MCF 10A (cell line): ENCODE data around the gene PAX2. TPM values are rescaled to one million over a fixed set of nuclear protein-coding genes. Genes with fewer than 3 reads are reported as not detected.

ENCODE experiments used
- BruUV-seq: library from RNA; stranded (reverse); fragments of 400-500 nt; replicated peaks from 2 replicates; lab custom pipeline; 2021; lab: Mats Ljungman, UMichigan
- CTCF ChIA-PET: fragments of 300-600 bp; sonication (Branson Sonifier 250); formaldehyde crosslinking; extraction: SDS; loops from one replicate; lab custom pipeline; 2021; ENCODE audit warnings: antibody characterized with exemption, inconsistent platforms; lab: Yijun Ruan, JAX
- POLR2A ChIA-PET: fragments of 300-600, 350-650 bp; sonication (Branson Sonifier 250); formaldehyde crosslinking; extraction: SDS; loops from one replicate; lab custom pipeline; 2020; ENCODE audit warnings: antibody characterized with exemption, inconsistent platforms; lab: Yijun Ruan, JAX
- DNase-seq: peaks from one replicate; pipeline ENCODE4 v3.0.0-alpha.2; 2018; ENCODE audit not compliant: unreplicated experiment
- H3K27ac Mint-ChIP-seq: one replicate; pipeline ENCODE4 v1.8.0; 2022; ENCODE audit warnings: mild to moderate bottlenecking, low read depth, mixed read lengths; ENCODE audit not compliant: unreplicated experiment
- H3K27me3 Mint-ChIP-seq: one replicate; pipeline ENCODE4 v1.8.0; 2022; ENCODE audit warnings: mixed read lengths; ENCODE audit not compliant: insufficient read depth, unreplicated experiment
- H3K36me3 Mint-ChIP-seq: one replicate; pipeline ENCODE4 v1.8.0; 2022; ENCODE audit warnings: mild to moderate bottlenecking, moderate library complexity, mixed read lengths; ENCODE audit not compliant: insufficient read depth, unreplicated experiment
- H3K4me1 Mint-ChIP-seq: one replicate; pipeline ENCODE4 v1.8.0; 2022; ENCODE audit warnings: mixed read lengths; ENCODE audit not compliant: insufficient read depth, unreplicated experiment
- H3K4me3 Mint-ChIP-seq: one replicate; pipeline ENCODE4 v1.8.0; 2022; ENCODE audit warnings: mild to moderate bottlenecking, moderate library complexity, mixed read lengths; ENCODE audit not compliant: unreplicated experiment
- H3K9me3 Mint-ChIP-seq: one replicate; pipeline ENCODE4 v1.8.0; 2022; ENCODE audit warnings: mixed read lengths; ENCODE audit not compliant: unreplicated experiment
- CTCF ChIP-seq: fragments of 200-600 bp; IDR thresholded peaks from one replicate; pipeline ENCODE4 v1.8.0; 2022; ENCODE audit warnings: antibody characterized with exemption, mild to moderate bottlenecking; ENCODE audit not compliant: unreplicated experiment
- intact Hi-C: fragments of 100-400 bp; cut with micrococcal nuclease; formaldehyde crosslinking; loops from 2 replicates; pipeline ENCODE4 v1.14.1; 2022
- total RNA-seq: library from RNA; stranded (reverse); gene quantifications from 2 replicates; pipeline ENCODE4 v1.2.3, GENCODE V29; 2022

Gene PAX2
- total RNA-seq, 1 experiment from 2014 or later, result not detected

GRCh38 chr10:100816671-100817070 is 71.3 kb downstream of the PAX2 start:
- CTCF ChIA-PET, result interaction anchor here (0.6 to 1.3 kb wide), 3 partner anchors 10 to 148 kb away, joined by 3 to 4 read pairs (median 3); no protein-coding TSS in a partner anchor
- DNase-seq, result no peak
- no TSS peak for BruUV-seq
- no peaks in the 10 kb centered on the region for H3K36me3 Mint-ChIP-seq
- no peak overlapping the region for H3K27ac Mint-ChIP-seq
- POLR2A ChIA-PET, result no interaction called here
- intact Hi-C loops, result no loop called here
- peaks cover 91% of the 10 kb centered on the region for H3K27me3 Mint-ChIP-seq
- TF ChIP-seq CTCF, result no peak
- H3K4me1 Mint-ChIP-seq, result no peaks in the 10 kb centered on the region
- no peak overlapping the region for H3K4me3 Mint-ChIP-seq
- H3K9me3 Mint-ChIP-seq, result no peaks in the 10 kb centered on the region

GRCh38 chr10:100817268-100817839 is 72.0 kb downstream of the PAX2 start:
- no peaks in the 10 kb centered on the region for H3K4me1 Mint-ChIP-seq
- intact Hi-C loops, result no loop called here
- DNase-seq, result peak; percentile 8
- BruUV-seq, result no TSS peak
- no peak for TF ChIP-seq CTCF
- no peaks in the 10 kb centered on the region for H3K9me3 Mint-ChIP-seq
- H3K27ac Mint-ChIP-seq, result no peak overlapping the region
- no peak overlapping the region for H3K4me3 Mint-ChIP-seq
- ChIA-PET CTCF (interaction anchor here (0.6 kb wide), 5 partner anchors 10 to 148 kb away, joined by 3 to 4 read pairs (median 3); no protein-coding TSS in a partner anchor), POLR2A (no interaction called here)
- H3K27me3 Mint-ChIP-seq, result peaks cover 90% of the 10 kb centered on the region
- H3K36me3 Mint-ChIP-seq, result no peaks in the 10 kb centered on the region

GRCh38 chr10:100819424-100819823 is 74.0 kb downstream of the PAX2 start:
- no peak for TF ChIP-seq CTCF
- Mint-ChIP-seq H3K27ac (no peak overlapping the region), H3K4me1 (no peaks in the 10 kb centered on the region), H3K9me3 (no peaks in the 10 kb centered on the region), H3K36me3 (no peaks in the 10 kb centered on the region), H3K27me3 (peaks cover 90% of the 10 kb centered on the region), H3K4me3 (no peak overlapping the region)
- ChIA-PET POLR2A (no interaction called here), CTCF (no interaction called here)
- DNase-seq, result no peak
- intact Hi-C loops, result no loop called here
- BruUV-seq, result no TSS peak

GRCh38 chr10:100823194-100823593 is 77.8 kb downstream of the PAX2 start:
- CTCF ChIA-PET, result no interaction called here
- BruUV-seq, result no TSS peak

More at GRCh38 chr10:100823194-100823593, 77.8 kb downstream of the PAX2 start:
- Mint-ChIP-seq H3K36me3 (no peaks in the 10 kb centered on the region), H3K27me3 (peaks cover 71% of the 10 kb centered on the region), H3K4me1 (peaks cover 1% of the 10 kb centered on the region), H3K9me3 (no peaks in the 10 kb centered on the region), H3K4me3 (no peak overlapping the region), H3K27ac (no peak overlapping the region)
- POLR2A ChIA-PET, result no interaction called here
- intact Hi-C loops, result no loop called here
- no peak for TF ChIP-seq CTCF
- peak; percentile 25 for DNase-seq
